ENCODE data around the gene RPS6KA3. TPM values are rescaled to one million over a fixed set of nuclear protein-coding genes. Genes with fewer than 3 reads are reported as not detected.

The RPS6KA3 gene
- total RNA-seq, 4 donors from 2014 or later = 35.9 to 53.6 (median 42.8) TPM

- TF ChIP-seq, protein P1, sequence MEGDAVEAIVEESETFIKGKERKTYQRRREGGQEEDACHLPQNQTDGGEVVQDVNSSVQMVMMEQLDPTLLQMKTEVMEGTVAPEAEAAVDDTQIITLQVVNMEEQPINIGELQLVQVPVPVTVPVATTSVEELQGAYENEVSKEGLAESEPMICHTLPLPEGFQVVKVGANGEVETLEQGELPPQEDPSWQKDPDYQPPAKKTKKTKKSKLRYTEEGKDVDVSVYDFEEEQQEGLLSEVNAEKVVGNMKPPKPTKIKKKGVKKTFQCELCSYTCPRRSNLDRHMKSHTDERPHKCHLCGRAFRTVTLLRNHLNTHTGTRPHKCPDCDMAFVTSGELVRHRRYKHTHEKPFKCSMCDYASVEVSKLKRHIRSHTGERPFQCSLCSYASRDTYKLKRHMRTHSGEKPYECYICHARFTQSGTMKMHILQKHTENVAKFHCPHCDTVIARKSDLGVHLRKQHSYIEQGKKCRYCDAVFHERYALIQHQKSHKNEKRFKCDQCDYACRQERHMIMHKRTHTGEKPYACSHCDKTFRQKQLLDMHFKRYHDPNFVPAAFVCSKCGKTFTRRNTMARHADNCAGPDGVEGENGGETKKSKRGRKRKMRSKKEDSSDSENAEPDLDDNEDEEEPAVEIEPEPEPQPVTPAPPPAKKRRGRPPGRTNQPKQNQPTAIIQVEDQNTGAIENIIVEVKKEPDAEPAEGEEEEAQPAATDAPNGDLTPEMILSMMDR (IDR thresholded peaks at IDR 0.05; ENCODE audit: low read depth) = no peak
Measured at GRCh38 chrX:20116087-20116576, 150.6 kb downstream of the RPS6KA3 start.

GRCh38 chrX:20112022-20112774 is 154.5 kb downstream of the RPS6KA3 start:
- TF ChIP-seq, protein P1 (IDR thresholded peaks at IDR 0.05; ENCODE audit: low read depth) = no peak

GRCh38 chrX:20111271-20111670 is 155.4 kb downstream of the RPS6KA3 start:
- TF ChIP-seq, protein P1 (IDR thresholded peaks at IDR 0.05; ENCODE audit: low read depth) = no peak

DNA sequence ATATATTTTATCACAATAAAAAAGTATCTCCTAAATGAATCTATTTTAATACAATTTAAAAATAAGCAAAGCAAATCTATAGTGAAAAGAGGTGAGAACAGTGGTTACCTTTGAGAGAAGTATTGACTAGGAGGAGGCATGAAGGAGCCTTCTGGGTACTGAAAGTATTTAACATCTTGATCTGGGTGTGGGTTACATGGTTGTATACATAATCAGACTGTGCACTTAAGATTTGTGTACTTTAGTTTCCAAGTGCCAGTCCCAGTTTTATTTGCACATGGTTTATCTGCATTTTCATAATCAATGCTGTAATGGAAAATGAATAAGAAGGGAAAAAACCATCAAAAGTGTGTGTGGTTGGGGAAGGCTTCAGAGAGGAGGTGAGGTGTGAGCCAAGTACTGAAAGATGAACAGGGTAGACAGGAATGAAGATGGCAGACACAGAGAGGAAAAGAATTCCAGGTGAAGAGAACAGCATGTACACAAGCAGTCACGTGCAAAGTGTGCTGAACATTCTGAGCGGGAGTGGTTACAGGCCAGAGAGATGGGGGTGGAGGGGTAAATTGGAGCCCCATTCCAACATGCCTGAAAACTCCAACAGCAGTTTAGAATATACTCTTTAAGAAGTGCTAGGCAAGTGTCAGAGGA is 164.7 kb downstream of the RPS6KA3 start:
- TF ChIP-seq, protein P1 (IDR thresholded peaks at IDR 0.05; ENCODE audit: low read depth) = no peak

Small RNA genes lying within 50 kb of the gene (small RNA-seq; reads per million reads assigned to genes)
- gene RF00493 (61.9 reads per million, percentile 97 among the genes with 10 or more reads in this experiment), gene RF00494 (not detected)

Other genes with a start within 250 kb of the RPS6KA3 start
- under 1 TPM; 0.33 to 0.44 (median 0.36) TPM for gene MAP7D2, start 150.0 kb downstream of the RPS6KA3 start, total RNA-seq
- 10 to 100 TPM; 37.0 to 99.6 (median 47.9) TPM for gene EIF1AX, start 125.1 kb downstream of the RPS6KA3 start, total RNA-seq

Measured in subcutaneous adipose tissue (tissue), 4 donors.